A673 (cell line): ENCODE measurements around the gene MRPL33. TPM values are rescaled to one million over a fixed set of nuclear protein-coding genes. Genes with fewer than 3 reads are reported as not detected.

Experiments
- BruUV-seq: library from RNA; stranded (reverse); fragments of 400-500 nt; replicated peaks from 2 replicates; lab custom pipeline; 2021; lab: Mats Ljungman, UMichigan
- CTCF ChIA-PET: fragments of 300-600 bp; sonication (Branson Sonifier 250); formaldehyde crosslinking; loops from one replicate; lab custom pipeline; 2022; ENCODE audit warnings: antibody characterized with exemption; lab: Charles Lee
- POLR2A ChIA-PET: fragments of 300-600 bp; sonication (Branson Sonifier 250); formaldehyde crosslinking; loops from one replicate; lab custom pipeline; 2022; ENCODE audit warnings: antibody characterized with exemption; ENCODE audit not compliant: low non-redundant PET; lab: Charles Lee
- DNase-seq: peaks from one replicate; pipeline ENCODE4 v3.0.0-alpha.2; 2015; ENCODE audit warnings: low spot score
- H3K27ac ChIP-seq: fragments of 200-600 bp; sonication (generic); 2 replicates; pipeline ENCODE4 v1.5.1; 2016; ENCODE audit warnings: mixed run types, low read depth, mild to moderate bottlenecking, mixed read lengths, antibody characterized with exemption, low read length; ENCODE audit not compliant: poor library complexity, severe bottlenecking
- H3K27me3 ChIP-seq: fragments of 200-600 bp; sonication (generic); replicated peaks from 2 replicates; pipeline ENCODE4 v1.6.1; 2017; ENCODE audit warnings: mixed run types, low read depth, mild to moderate bottlenecking, mixed read lengths, antibody characterized with exemption, low read length; ENCODE audit not compliant: insufficient read depth, poor library complexity
- H3K36me3 ChIP-seq: fragments of 200-600 bp; sonication (generic); 2 replicates; pipeline ENCODE4 v1.6.1; 2016; ENCODE audit warnings: mixed run types, mild to moderate bottlenecking, mixed read lengths, antibody characterized with exemption, low read length; ENCODE audit not compliant: insufficient read depth, poor library complexity, severe bottlenecking
- H3K4me1 ChIP-seq: fragments of 200-600 bp; sonication (generic); 2 replicates; pipeline ENCODE4 v1.6.1; 2017; ENCODE audit warnings: mixed run types, mild to moderate bottlenecking, mixed read lengths, antibody characterized with exemption, low read length; ENCODE audit not compliant: insufficient read depth, poor library complexity, severe bottlenecking
- H3K4me3 ChIP-seq: fragments of 200-600 bp; sonication (generic); 2 replicates; pipeline ENCODE4 v1.5.1; 2016; ENCODE audit warnings: low read depth, mixed run types, mild to moderate bottlenecking, mixed read lengths, low read length; ENCODE audit not compliant: poor library complexity, severe bottlenecking
- H3K9me3 ChIP-seq: fragments of 200-600 bp; sonication (generic); 2 replicates; pipeline ENCODE4 v1.6.1; 2016; ENCODE audit warnings: mixed run types, low read depth, mild to moderate bottlenecking, mixed read lengths, antibody characterized with exemption, low read length; ENCODE audit not compliant: poor library complexity, severe bottlenecking
- EZH2 ChIP-seq: fragments of 200-600 bp; sonication (generic); IDR thresholded peaks from 2 replicates; pipeline ENCODE4 v1.6.1; 2017; ENCODE audit warnings: borderline replicate concordance, low read depth, mild to moderate bottlenecking, mixed read lengths, antibody characterized with exemption, low read length; ENCODE audit not compliant: poor library complexity, severe bottlenecking
- intact Hi-C: fragments of 100-400 bp; cut with micrococcal nuclease; formaldehyde crosslinking; loops from one replicate; pipeline ENCODE4 v1.10.0; 2022; ENCODE audit not compliant: unreplicated experiment
- total RNA-seq: library from RNA; stranded (reverse); gene quantifications from 2 replicates; pipeline ENCODE4 v1.2.3, GENCODE V29; 2021
- TF ChIP-seq, protein P1 (sequence below): fragments of 300-800, 200-600 bp; sonication (generic); conservative IDR thresholded peaks from 2 replicates; pipeline ENCODE4 v1.5.1; 2017; ENCODE audit warnings: low read depth, mild to moderate bottlenecking, antibody characterized with exemption, low read length, moderate library complexity, mixed read lengths

MRPL33 gene
- total RNA-seq, 1 experiment from 2014 or later: 68.1 TPM

DNA sequence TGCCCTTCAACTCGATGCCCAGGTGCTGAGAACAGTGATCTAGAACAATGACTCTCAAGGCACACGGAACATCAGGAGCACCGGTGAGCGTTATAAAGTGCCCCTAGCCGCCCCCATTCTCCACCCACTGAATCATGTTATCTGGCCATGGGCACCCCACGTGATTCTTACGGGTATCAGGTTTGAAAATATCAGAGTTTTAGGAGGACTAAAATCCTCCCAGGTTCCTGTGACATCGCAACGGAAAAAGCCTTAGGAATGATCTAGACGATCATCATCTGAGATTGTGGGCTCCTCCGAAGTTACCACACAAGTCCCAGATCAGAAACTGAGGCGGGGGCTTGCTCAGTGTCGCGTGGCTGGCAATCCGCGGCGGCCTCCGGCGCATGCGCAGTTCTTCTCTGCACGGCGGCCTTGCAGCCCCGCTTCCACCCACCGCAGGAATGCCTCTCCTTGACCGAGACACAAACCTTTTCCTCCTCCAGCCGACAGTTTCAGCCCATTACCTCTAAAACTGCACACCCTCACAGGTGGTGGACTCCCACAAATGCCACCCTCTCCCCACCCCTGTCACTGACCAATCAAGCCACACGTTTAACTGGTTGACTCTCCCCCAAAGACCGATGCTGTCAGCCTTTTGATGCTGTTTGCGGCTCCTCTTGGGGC lies 5.8 kb upstream of the MRPL33 start:
- no peaks in the 10 kb centered on the region for H3K36me3 ChIP-seq
- H3K4me1 ChIP-seq: no peaks in the 10 kb centered on the region
- BruUV-seq: no TSS peak
- H3K9me3 ChIP-seq: no peaks in the 10 kb centered on the region
- no peak for TF ChIP-seq EZH2
- TF ChIP-seq, protein P1, sequence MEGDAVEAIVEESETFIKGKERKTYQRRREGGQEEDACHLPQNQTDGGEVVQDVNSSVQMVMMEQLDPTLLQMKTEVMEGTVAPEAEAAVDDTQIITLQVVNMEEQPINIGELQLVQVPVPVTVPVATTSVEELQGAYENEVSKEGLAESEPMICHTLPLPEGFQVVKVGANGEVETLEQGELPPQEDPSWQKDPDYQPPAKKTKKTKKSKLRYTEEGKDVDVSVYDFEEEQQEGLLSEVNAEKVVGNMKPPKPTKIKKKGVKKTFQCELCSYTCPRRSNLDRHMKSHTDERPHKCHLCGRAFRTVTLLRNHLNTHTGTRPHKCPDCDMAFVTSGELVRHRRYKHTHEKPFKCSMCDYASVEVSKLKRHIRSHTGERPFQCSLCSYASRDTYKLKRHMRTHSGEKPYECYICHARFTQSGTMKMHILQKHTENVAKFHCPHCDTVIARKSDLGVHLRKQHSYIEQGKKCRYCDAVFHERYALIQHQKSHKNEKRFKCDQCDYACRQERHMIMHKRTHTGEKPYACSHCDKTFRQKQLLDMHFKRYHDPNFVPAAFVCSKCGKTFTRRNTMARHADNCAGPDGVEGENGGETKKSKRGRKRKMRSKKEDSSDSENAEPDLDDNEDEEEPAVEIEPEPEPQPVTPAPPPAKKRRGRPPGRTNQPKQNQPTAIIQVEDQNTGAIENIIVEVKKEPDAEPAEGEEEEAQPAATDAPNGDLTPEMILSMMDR: no peak
- no peak overlapping the region for H3K4me3 ChIP-seq
- H3K27me3 ChIP-seq: no peaks in the 10 kb centered on the region
- intact Hi-C loops: no loop called here
- CTCF ChIA-PET: no interaction called here
- H3K27ac ChIP-seq: no peak overlapping the region
- no peak for DNase-seq
- POLR2A ChIA-PET: interaction anchor here (0.7 kb wide), 1 partner anchor 1386 kb away, joined by 3 read pairs; no protein-coding TSS in a partner anchor

- intact Hi-C loops: no loop called here
- TF ChIP-seq, protein P1: no peak
- TF ChIP-seq EZH2: no peak
- Histone ChIP-seq H3K36me3 (no peaks in the 10 kb centered on the region), H3K9me3 (no peaks in the 10 kb centered on the region), H3K27ac (no peak overlapping the region), H3K4me3 (no peak overlapping the region), H3K27me3 (no peaks in the 10 kb centered on the region), H3K4me1 (no peaks in the 10 kb centered on the region)
- ChIA-PET POLR2A (interaction anchor here (0.7 kb wide), 1 partner anchor 1385 kb away, joined by 3 read pairs; no protein-coding TSS in a partner anchor), CTCF (no interaction called here)
- no TSS peak for BruUV-seq
- DNase-seq: no peak
Measured at GRCh38 chr2:27766287-27766661, 5.2 kb upstream of the MRPL33 start.

DNA sequence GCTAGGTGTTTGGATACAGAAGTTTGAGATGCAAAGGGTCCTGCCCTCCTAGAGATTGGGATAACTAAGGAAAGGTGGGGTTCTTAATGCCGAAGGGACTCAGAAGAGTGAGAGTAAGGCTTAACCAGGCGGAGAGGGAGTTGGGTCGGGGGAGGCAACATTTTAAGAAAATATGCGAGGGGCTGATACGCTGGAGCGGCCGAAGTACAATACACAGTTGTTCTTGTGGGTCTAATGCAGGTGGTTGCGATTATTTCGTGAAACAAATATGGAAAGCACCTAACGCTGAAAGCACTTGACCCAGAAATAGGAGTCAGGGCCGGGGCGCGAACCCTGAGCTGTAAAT lies 344 bp upstream of the MRPL33 start:
- peak overlapping the region; percentile 62 for H3K4me3 ChIP-seq
- H3K9me3 ChIP-seq: no peaks in the 10 kb centered on the region
- peak overlapping the region; percentile 73 for H3K27ac ChIP-seq
- CTCF ChIA-PET: no interaction called here
- no peak for TF ChIP-seq EZH2
- TF ChIP-seq, protein P1: no peak
- peaks cover 14% of the 10 kb centered on the region for H3K4me1 ChIP-seq
- no peaks in the 10 kb centered on the region for H3K36me3 ChIP-seq
- DNase-seq: no peak
- POLR2A ChIA-PET: no interaction called here
- intact Hi-C loops: loop anchor here (10.0 kb wide), 1 partner anchor 114 kb away; no protein-coding TSS in a partner anchor
- no peaks in the 10 kb centered on the region for H3K27me3 ChIP-seq
- TSS peak; percentile 89 for BruUV-seq
